A549 treated with ZK216348 at 1 μM for 4 hours (cell line): ENCODE results near the gene RHOV. TPM values are rescaled to one million over a fixed set of nuclear protein-coding genes. Genes with fewer than 3 reads are reported as not detected.

Experiments
- total RNA-seq: library from RNA; stranded (reverse); fragments of 200-300 nt; extraction: Qiagen RNA extraction; gene quantifications from 5 replicates; pipeline ENCODE4 v1.2.3, GENCODE V29; 2022; ENCODE audit warnings: low read depth

The RHOV gene, protein sequence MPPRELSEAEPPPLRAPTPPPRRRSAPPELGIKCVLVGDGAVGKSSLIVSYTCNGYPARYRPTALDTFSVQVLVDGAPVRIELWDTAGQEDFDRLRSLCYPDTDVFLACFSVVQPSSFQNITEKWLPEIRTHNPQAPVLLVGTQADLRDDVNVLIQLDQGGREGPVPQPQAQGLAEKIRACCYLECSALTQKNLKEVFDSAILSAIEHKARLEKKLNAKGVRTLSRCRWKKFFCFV
- total RNA-seq: 4.7 to 6.1 TPM (median 5.1 TPM) in 5 replicates

DNA sequence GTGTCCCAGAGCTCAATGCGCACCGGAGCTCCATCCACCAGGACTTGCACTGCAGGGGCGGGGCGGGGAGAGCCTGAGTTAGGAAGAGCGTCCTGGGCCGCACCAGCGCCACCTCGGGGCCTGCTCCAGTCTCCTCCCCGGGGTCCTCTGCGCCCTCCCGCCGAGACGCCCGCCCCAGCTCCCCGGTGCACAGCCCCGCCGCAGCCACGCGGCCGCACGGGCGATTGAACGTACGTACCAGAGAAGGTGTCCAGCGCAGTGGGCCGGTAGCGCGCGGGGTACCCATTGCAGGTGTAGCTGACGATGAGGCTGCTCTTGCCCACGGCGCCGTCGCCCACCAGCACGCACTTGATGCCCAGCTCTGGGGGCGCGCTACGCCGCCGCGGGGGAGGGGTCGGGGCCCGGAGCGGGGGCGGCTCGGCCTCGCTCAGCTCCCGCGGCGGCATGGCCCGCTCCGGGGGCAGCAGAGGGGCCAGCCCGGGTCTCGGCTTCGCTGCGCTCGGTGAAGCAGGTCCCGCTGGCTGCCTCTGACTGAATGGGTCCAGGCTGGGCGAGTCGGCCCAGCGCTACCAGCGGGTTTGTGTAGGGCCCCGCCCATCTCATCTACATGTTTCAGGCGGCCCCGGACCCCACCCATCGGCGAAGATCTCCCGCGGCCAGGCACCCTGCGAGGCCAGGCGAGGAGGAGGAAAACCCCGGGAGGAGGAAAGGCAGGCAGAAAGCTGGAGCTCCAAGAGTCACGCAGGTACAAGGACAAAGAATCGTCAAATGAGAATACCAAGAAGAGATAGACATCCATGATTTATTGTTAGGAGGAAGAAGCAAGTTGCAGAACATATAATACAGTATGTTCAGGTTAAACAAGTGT, at the start of gene RHOV:
Gene RHOV, minus strand, starts transcription at position 541 of the 868 bp plus-strand sequence. Its CDS starts 95 bp downstream, at position 446.

DNA sequence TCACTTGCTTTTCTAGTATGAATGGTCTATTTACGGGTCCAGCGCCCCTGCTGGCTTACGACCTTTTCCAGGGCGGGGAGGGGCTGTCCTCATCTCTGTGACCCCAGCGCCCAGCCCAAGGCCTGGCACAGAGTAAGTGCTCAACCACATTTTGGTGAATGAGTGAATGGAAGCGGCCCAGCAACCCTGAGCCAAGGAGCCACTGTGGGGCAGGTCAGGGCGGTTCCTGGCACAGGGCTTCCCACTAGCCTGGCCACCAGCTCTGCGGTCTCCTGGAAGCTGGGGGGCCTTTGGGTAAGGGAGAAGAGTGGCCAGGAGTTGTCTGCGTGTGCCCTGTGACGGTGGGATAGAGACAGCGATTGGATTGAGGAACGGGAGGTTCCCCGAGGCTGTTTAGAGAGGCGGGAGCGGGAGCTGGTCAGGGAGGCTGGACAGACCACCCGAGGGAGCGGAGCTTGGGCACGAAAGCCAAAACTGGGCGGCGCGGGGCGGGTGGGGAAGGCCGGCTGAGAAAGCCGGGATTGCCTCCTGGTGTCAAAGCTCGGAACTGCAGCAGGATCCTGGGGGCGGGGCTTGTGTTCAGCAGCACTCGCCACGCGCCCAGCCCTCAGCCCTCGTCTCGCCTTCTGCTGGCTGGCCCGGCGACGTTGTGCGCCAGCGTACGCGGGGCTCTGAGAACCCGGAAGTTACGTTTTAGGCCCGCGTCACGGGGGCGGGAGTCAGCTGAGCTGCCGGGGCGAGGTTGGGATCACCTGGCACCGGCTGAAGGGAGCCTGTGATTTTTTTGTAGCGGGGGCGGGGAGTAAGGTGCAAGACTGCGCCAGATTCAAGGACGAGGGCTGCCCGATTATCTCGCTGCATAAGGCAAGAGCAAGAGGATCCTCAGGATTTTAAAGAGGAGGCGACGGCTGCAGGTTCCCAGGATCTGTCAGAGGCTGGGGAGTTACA, 20.0 kb upstream of the RHOV start, which contains the start of gene VPS18:
Gene VPS18, plus strand, starts transcription at position 718 of the 948 bp plus-strand sequence. CDS start 319 bp downstream, outside the sequence.

DNA sequence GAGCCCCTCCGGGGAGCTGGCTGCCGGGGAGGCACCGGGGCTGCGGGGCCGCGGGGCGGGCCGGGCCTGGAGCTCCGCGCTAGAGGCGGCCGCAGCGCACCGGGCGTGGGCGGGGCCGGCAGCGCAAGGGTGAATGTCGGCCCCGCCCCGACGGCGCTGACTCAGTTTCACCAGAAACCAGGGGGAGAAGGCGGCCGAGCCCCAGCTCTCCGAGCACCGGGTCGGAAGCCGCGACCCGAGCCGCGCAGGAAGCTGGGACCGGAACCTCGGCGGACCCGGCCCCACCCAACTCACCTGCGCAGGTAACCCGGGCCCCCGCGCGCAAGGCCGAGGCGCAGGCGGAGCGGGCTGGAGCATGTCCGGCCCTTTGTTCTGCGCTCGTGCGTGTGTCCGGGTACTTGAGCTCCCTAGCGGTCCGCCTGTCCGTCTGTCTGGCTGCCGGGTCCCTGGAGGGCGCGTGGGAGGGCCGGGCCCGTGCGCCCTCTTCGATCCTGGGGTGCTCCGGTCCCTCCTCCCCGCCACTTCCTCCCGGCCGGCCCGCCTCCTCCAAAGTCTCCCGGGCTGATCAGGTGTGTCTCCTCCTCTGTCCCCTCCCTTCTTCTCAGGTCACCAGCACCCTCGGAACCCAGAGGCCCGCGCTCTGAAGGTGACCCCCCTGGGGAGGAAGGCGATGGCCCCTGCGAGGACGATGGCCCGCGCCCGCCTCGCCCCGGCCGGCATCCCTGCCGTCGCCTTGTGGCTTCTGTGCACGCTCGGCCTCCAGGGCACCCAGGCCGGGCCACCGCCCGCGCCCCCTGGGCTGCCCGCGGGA, 29.9 kb downstream of the RHOV start, which contains the start of gene SPINT1:
Gene SPINT1, plus strand, starts transcription at position 164 of the 811 bp plus-strand sequence. Its CDS starts 507 bp downstream, at position 671.

DNA sequence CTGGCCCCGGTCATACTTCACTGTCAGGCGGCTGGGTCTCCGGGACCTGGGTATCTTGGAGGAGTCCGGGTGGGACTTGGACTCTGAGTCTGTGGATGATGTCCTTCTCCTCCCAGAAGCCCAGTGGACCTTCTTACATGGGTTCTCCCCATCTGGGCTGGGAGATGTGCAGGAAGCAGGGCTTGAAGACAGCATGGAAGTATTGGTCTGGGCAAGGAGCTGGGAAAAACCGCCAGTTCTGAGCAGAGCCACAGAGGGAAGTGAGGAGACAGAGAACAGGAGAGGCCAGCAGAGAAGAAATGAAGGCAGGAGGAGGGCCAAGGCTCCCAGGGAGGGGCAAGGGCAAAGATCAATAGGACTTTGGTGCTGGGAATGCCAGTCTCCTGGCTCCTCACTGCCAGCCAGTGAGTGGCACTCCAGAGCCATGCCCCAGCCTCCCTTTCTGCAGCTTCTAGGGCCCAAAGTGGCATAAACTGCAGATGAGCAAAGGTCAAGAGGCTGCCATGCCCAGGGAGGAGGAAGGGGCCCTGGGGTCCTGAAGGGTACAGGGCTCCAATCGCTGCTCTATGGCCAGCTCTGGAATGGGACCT, 45.5 kb downstream of the RHOV start, which contains the start of gene PPP1R14D:
Gene PPP1R14D, minus strand, starts transcription at position 262 of the 590 bp plus-strand sequence. Its CDS starts 67 bp downstream, at position 195.

Other genes starting within 250 kb of the RHOV start
- 17.8 to 23.9 TPM (median 18.4 TPM) in 5 replicates for gene RAD51, start 179.1 kb downstream of the RHOV start, total RNA-seq
- 19.7 to 24.4 TPM (median 23.3 TPM) in 5 replicates for gene RMDN3, start 119.0 kb downstream of the RHOV start, total RNA-seq
- 5.7 to 8.8 TPM (median 7.0 TPM) in 5 replicates for gene GCHFR, start 110.2 kb downstream of the RHOV start, total RNA-seq
- gene C15orf62, start 104.3 kb downstream of the RHOV start, total RNA-seq: 0.06 to 0.16 TPM (median 0.10 TPM) in 4 of 5 replicates, not detected in the other
- 11.6 to 20.5 TPM (median 16.4 TPM) in 5 replicates for gene ZFYVE19, start 67.1 kb downstream of the RHOV start, total RNA-seq
- 21.9 to 31.5 TPM (median 24.8 TPM) in 5 replicates for gene DNAJC17, start 66.8 kb downstream of the RHOV start, total RNA-seq
- gene PPP1R14D, start 45.5 kb downstream of the RHOV start, total RNA-seq: 0.24 to 0.41 TPM in 2 of 5 replicates, not detected in the others
- gene SPINT1, start 30.2 kb downstream of the RHOV start, total RNA-seq: 0.66 to 1.5 TPM (median 1.1 TPM) in 5 replicates
- gene VPS18, start 20.2 kb upstream of the RHOV start, total RNA-seq: 14.9 to 26.0 TPM (median 23.0 TPM) in 5 replicates
- gene DLL4, start 55.1 kb upstream of the RHOV start, total RNA-seq: 0.84 to 1.2 TPM (median 1.1 TPM) in 5 replicates
- 4.3 to 8.5 TPM (median 6.2 TPM) in 5 replicates for gene CHAC1, start 79.2 kb upstream of the RHOV start, total RNA-seq
- 11.6 to 17.0 TPM (median 12.2 TPM) in 5 replicates for gene INO80, start 242.0 kb upstream of the RHOV start, total RNA-seq